Peyer's patch (tissue), 4 donors: Measurements from ENCODE around the gene ITGA11.

Experiments used
- CTCF ChIP-seq, 6 experiments: fragments of 450-650 bp in 4 of 6; fragments of 200-600 bp in 2 of 6; sonication (generic) in 1 of 6; IDR thresholded peaks; one replicate each; pipeline ENCODE4 v1.5.1; 2017 to 2019; ENCODE audit warnings: antibody characterized with exemption in 6 of 6, mild to moderate bottlenecking in 3 of 6, moderate library complexity in 1 of 6
- POLR2A ChIP-seq, 2 donors: fragments of 450-650 bp; IDR thresholded peaks; one replicate each; pipeline ENCODE4 v1.5.1; 2017; ENCODE audit warnings: antibody characterized with exemption in 2 of 2, mild to moderate bottlenecking in 2 of 2, moderate library complexity in 2 of 2

- TF ChIP-seq CTCF (IDR thresholded peaks at IDR 0.05) (no peak), POLR2A (IDR thresholded peaks at IDR 0.05) (no peak)
Measured at GRCh38 chr15:68328443-68328842, 103.5 kb downstream of the ITGA11 start.
